HepG2 (cell line): Measurements from ENCODE around the gene N4BP2. TPM values are rescaled to one million over a fixed set of nuclear protein-coding genes. Genes with fewer than 3 reads are reported as not detected.
"Not testable (repeated sequence)": the region's sequence is repeated elsewhere in the genome, so short reads cannot be mapped to it uniquely, and the experiment has no call there.

ENCODE experiments used
- ATAC-seq: fragments of 200-7000 bp; cut with Tn5 transposase; 3 replicates; pipeline ENCODE4 v1.9.1; 2020; ENCODE audit warnings: mild to moderate bottlenecking, moderate library complexity
- BruUV-seq: library from RNA; stranded (reverse); fragments of 400-500 nt; replicated peaks from 2 replicates; lab custom pipeline; 2021; lab: Mats Ljungman, UMichigan
- CTCF ChIA-PET: fragments of 300-600 bp; formaldehyde crosslinking; extraction: SDS; loops from one replicate; lab custom pipeline; 2021; ENCODE audit warnings: low total read pairs, inconsistent platforms, low intra/inter-chr PET ratio; lab: Yijun Ruan, JAX
- POLR2A ChIA-PET: fragments of 350-600 bp; sonication (Branson Sonifier 250); formaldehyde crosslinking; loops from one replicate; lab custom pipeline; 2020; ENCODE audit warnings: antibody characterized with exemption, inconsistent platforms; lab: Yijun Ruan, JAX
- DNase-seq: peaks from one replicate; pipeline ENCODE4 v3.0.0-alpha.2; 2015; ENCODE audit warnings: low spot score
- FAIRE-seq: peaks from 3 replicates; lab custom pipeline; 2011; peaks lifted over from hg19 to GRCh38; lab: Jason Lieb, UNC
- H2AFZ ChIP-seq: one replicate; pipeline ENCODE4 v1.6.1; 2011; ENCODE audit warnings: low read length, inconsistent platforms
- H3K27ac ChIP-seq: fragments of 300-600 bp; 3 replicates; pipeline ENCODE4 v1.8.0; 2011; ENCODE audit warnings: mixed run types, mild to moderate bottlenecking, mixed read lengths, low read length, inconsistent platforms; ENCODE audit not compliant: insufficient read depth; ENCODE audit errors: extremely low read length
- H3K27me3 ChIP-seq, 2 experiments: fragments of 200-600 bp in 1 of 2; 2 replicates in 1 of 2; 3 replicates in 1 of 2; pipeline versions ENCODE4 v1.6.0 to v1.8.0; 2011; ENCODE audit warnings: low read length in 2 of 2, mild to moderate bottlenecking in 2 of 2, moderate library complexity in 2 of 2, inconsistent platforms in 1 of 2; ENCODE audit not compliant: insufficient read depth in 2 of 2, control insufficient read depth in 1 of 2
- H3K36me3 ChIP-seq, 2 experiments: fragments of 200-600 bp in 1 of 2; replicated peaks in 1 of 2; 2 replicates in 1 of 2; 3 replicates in 1 of 2; pipeline versions ENCODE4 v1.5.1 to v1.8.0; 2011; ENCODE audit warnings: low read length in 2 of 2, inconsistent platforms in 1 of 2; ENCODE audit not compliant: insufficient read depth in 2 of 2, control insufficient read depth in 1 of 2
- H3K4me1 ChIP-seq: 2 replicates; pipeline ENCODE4 v1.5.1; 2012; ENCODE audit warnings: low read length, inconsistent platforms; ENCODE audit not compliant: insufficient read depth
- H3K4me2 ChIP-seq: 2 replicates; pipeline ENCODE4 v1.6.0; 2011; ENCODE audit warnings: low read depth, low read length, inconsistent platforms
- H3K4me3 ChIP-seq, 3 experiments: fragments of 200-600 bp in 1 of 3; sonication (generic), shearing (Covaris generic) in 1 of 3; replicated peaks in 1 of 3; 2 replicates each; pipeline ENCODE4 v1.5.1; 2011 to 2016; ENCODE audit warnings: low read length in 3 of 3, inconsistent platforms in 2 of 3, low read depth in 2 of 3, mild to moderate bottlenecking in 2 of 3, control low read depth in 1 of 3, mixed read lengths in 1 of 3; ENCODE audit not compliant: insufficient read depth in 1 of 3
- H3K79me2 ChIP-seq: one replicate; pipeline ENCODE4 v1.6.1; 2011; ENCODE audit warnings: low read length, inconsistent platforms; ENCODE audit not compliant: insufficient read depth
- H3K9ac ChIP-seq: 2 replicates; pipeline ENCODE4 v1.6.0; 2011; ENCODE audit warnings: mild to moderate bottlenecking, low read depth, low read length, inconsistent platforms; ENCODE audit not compliant: insufficient read depth
- H3K9me3 ChIP-seq: 2 replicates; pipeline ENCODE4 v1.5.1; 2012; ENCODE audit warnings: mild to moderate bottlenecking, low read length
- H4K20me1 ChIP-seq: 2 replicates; pipeline ENCODE4 v1.6.0; 2011; ENCODE audit warnings: inconsistent platforms, mild to moderate bottlenecking, low read length, moderate library complexity; ENCODE audit not compliant: insufficient read depth
- CEBPG ChIP-seq: IDR thresholded peaks from 2 replicates; pipeline ENCODE4 v1.6.1; 2016
- TCF7L2 ChIP-seq: IDR thresholded peaks from 2 replicates; pipeline ENCODE4 v1.6.1; 2011; ENCODE audit warnings: mild to moderate bottlenecking, low read depth, low read length, moderate library complexity
- WGBS: methylation state at CpG from one replicate; pipeline ENCODE4 v1.1.6; 2017; ENCODE audit warnings: low lambda C conversion rate; 5-methylcytosine and 5-hydroxymethylcytosine counted together
- in situ Hi-C: cut with HindIII; loops from 2 replicates; pipeline ENCODE4 v1.10.0; 2017; ENCODE audit warnings: low pct_unique_long_range_greater_than_20kb; ENCODE audit not compliant: extremely low pct_ligation_motif_present
- intact Hi-C: fragments of 100-400 bp; cut with micrococcal nuclease; formaldehyde crosslinking; loops from one replicate; pipeline ENCODE4 v1.10.0; 2022; ENCODE audit not compliant: unreplicated experiment
- polyA plus RNA-seq, 8 experiments: library from polyadenylated mRNA; depleted of rRNA in 3 of 8; stranded (reverse) in 7 of 8; unstranded in 1 of 8; fragments of >200 nt; fragmentation: Illumina TruSeq in 4 of 8; extraction: Trizol in 4 of 8; gene quantifications; 2 replicates each; pipeline versions ENCODE4 v1.2.1 to v1.2.3, GENCODE V29; 2011 to 2016; ENCODE audit warnings: low read depth in 4 of 8, missing spikeins in 1 of 8, mixed read lengths in 1 of 8; ENCODE audit not compliant: insufficient read depth in 1 of 8
- total RNA-seq, 5 experiments: library from RNA; depleted of rRNA; stranded (reverse); fragments of >200 nt; fragmentation: Illumina TruSeq; extraction: Trizol; gene quantifications; 2 replicates each; pipeline ENCODE4 v1.2.3, GENCODE V29; 2016; ENCODE audit warnings: low read depth in 1 of 5

The N4BP2 gene
- total and polyA plus RNA-seq, 2 of the 13 experiments (the other 11 are each of a cell fraction or from before 2014, with no cell fraction given) = 5.6 to 12.9 TPM

GRCh38 chr4:40134206-40134917, 77.7 kb downstream of the N4BP2 start:
- H3K4me3 ChIP-seq = no peak overlapping the region
- no peaks in the 10 kb centered on the region for H4K20me1 ChIP-seq
- H3K27ac ChIP-seq = no peak overlapping the region
- DNase-seq (no peak), ATAC-seq (no peak), FAIRE-seq (no peak)
- 63% methylated on average over 1 of the region's 1 CpG for WGBS
- no peak overlapping the region for H3K4me2 ChIP-seq
- in situ Hi-C loops = no loop called here
- H2AFZ ChIP-seq = no peak overlapping the region
- H3K9me3 ChIP-seq = no peaks in the 10 kb centered on the region
- BruUV-seq = no TSS peak
- H3K36me3 ChIP-seq = peaks cover 3 to 4% of the 10 kb centered on the region in 2 experiments; a peak in 4 of 5 replicates
- no peak for TF ChIP-seq CEBPG (CRISPR knock-in tag)
- TF ChIP-seq TCF7L2 = no peak
- H3K9ac ChIP-seq = no peak overlapping the region
- ChIA-PET POLR2A (no interaction called here), CTCF (no interaction called here)
- H3K4me1 ChIP-seq = no peaks in the 10 kb centered on the region
- intact Hi-C loops = no loop called here
- H3K79me2 ChIP-seq = no peaks in the 10 kb centered on the region
- H3K27me3 ChIP-seq = no peaks in the 10 kb centered on the region; a peak in 1 of 5 replicates

- H3K4me3 ChIP-seq, H3K4me2 ChIP-seq, POLR2A ChIA-PET, ATAC-seq, H3K4me1 ChIP-seq, CTCF ChIA-PET, H3K9me3 ChIP-seq, intact Hi-C loops, H2AFZ ChIP-seq, H3K9ac ChIP-seq, H3K79me2 ChIP-seq, in situ Hi-C loops, FAIRE-seq, H3K27ac ChIP-seq, H3K27me3 ChIP-seq, DNase-seq, H4K20me1 ChIP-seq, H3K36me3 ChIP-seq, BruUV-seq: not testable (repeated sequence)
- 96% methylated on average over 9 of the region's 9 CpGs for WGBS
These were observed 79.6 kb downstream of the N4BP2 start for GRCh38 chr4:40136202-40136601.
